Uterus (tissue), 4 donors: ENCODE measurements around the gene BORCS8. TPM values are rescaled to one million over a fixed set of nuclear protein-coding genes. Genes with fewer than 3 reads are reported as not detected.

Experiments used
- DNase-seq, 2 donors: peaks; one replicate each; pipeline ENCODE4 v3.0.0-alpha.2; 2019 to 2020
- H3K27ac ChIP-seq, 2 donors: fragments of 200-600 bp; sonication (generic); 1 replicate in 1 of 2; 2 replicates in 1 of 2; pipeline ENCODE4 v1.5.1; 2016 to 2018
- H3K27me3 ChIP-seq, 2 donors: fragments of 200-600 bp; sonication (generic); one replicate each; pipeline ENCODE4 v1.5.1; 2018 to 2019; ENCODE audit warnings: control low read depth in 1 of 2
- H3K36me3 ChIP-seq, 2 donors: fragments of 200-600 bp; sonication (generic); one replicate each; pipeline ENCODE4 v1.5.1; 2019; ENCODE audit warnings: control low read depth in 1 of 2
- H3K4me1 ChIP-seq, 2 donors: fragments of 200-600 bp; sonication (generic); one replicate each; pipeline ENCODE4 v1.5.1; 2018 to 2019; ENCODE audit warnings: control low read depth in 1 of 2
- H3K4me3 ChIP-seq, 2 donors: fragments of 200-600 bp; sonication (generic); 1 replicate in 1 of 2; 2 replicates in 1 of 2; pipeline ENCODE4 v1.5.1; 2018 to 2019; ENCODE audit warnings: mild to moderate bottlenecking in 1 of 2
- H3K9me3 ChIP-seq, 2 donors: fragments of 200-600 bp; sonication (generic); one replicate each; pipeline ENCODE4 v1.5.1; 2019; ENCODE audit warnings: control low read depth in 1 of 2
- POLR2A ChIP-seq, 2 donors: fragments of 450-650 bp; IDR thresholded peaks; one replicate each; pipeline ENCODE4 v1.6.1; 2016; ENCODE audit warnings: antibody characterized with exemption in 2 of 2, mild to moderate bottlenecking in 1 of 2, moderate library complexity in 1 of 2
- intact Hi-C: fragments of 100-400 bp; cut with DNase I; formaldehyde crosslinking; loops from one replicate; pipeline ENCODE4 v1.15.1; 2023; ENCODE audit warnings: low total_unique reads
- total RNA-seq, 4 donors: library from RNA; depleted of rRNA in 3 of 4; stranded (reverse); fragments of >200 nt in 3 of 4; gene quantifications; one replicate each; pipeline versions ENCODE4 v1.1.0 to v1.2.4, GENCODE V29; 2014 to 2023
- TF ChIP-seq, protein P1 (sequence below), 4 experiments: fragments of 200-600 bp in 2 of 4; fragments of 450-650 bp in 2 of 4; sonication (generic) in 2 of 4; IDR thresholded peaks; one replicate each; pipeline ENCODE4 v1.5.1; 2016 to 2019; ENCODE audit warnings: antibody characterized with exemption in 4 of 4, mild to moderate bottlenecking in 2 of 4, moderate library complexity in 1 of 4
- donor health status: DM: yes; HTN: yes; CAD: no.

The BORCS8 gene
- total RNA-seq, 4 donors from 2014 or later = 0.26 to 28.4 (median 4.0) TPM; not detected in 1

DNA sequence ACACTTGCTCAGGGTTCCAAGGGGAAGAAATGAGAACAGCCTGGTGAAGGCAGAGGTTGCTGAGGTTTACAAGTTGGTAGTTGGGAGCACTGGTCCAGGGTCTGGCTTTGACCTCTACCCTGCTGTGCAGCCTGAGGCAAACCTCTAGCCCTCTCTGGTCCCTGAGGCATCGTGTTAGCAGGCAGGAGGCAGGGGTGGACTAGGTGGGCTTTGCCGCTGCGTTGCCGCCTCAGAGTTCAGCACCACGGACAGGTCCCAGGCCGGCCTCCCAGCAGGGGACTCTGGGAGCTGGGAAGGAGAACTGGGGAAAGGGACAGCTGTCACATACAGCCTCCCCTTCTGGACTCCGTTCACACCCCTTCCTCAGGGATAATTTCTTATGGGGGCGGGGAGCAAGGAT is 22.9 kb upstream of the BORCS8 start:
- Histone ChIP-seq H3K27ac (no peak overlapping the region), H3K4me3 (no peak overlapping the region), H3K9me3 (no peaks in the 10 kb centered on the region), H3K27me3 (peaks cover 0 to 21% of the 10 kb centered on the region in 2 donors), H3K4me1 (no peaks in the 10 kb centered on the region), H3K36me3 (no peaks in the 10 kb centered on the region)
- no peak for DNase-seq
- no peak for TF ChIP-seq POLR2A (IDR thresholded peaks at IDR 0.05)
- TF ChIP-seq, protein P1, sequence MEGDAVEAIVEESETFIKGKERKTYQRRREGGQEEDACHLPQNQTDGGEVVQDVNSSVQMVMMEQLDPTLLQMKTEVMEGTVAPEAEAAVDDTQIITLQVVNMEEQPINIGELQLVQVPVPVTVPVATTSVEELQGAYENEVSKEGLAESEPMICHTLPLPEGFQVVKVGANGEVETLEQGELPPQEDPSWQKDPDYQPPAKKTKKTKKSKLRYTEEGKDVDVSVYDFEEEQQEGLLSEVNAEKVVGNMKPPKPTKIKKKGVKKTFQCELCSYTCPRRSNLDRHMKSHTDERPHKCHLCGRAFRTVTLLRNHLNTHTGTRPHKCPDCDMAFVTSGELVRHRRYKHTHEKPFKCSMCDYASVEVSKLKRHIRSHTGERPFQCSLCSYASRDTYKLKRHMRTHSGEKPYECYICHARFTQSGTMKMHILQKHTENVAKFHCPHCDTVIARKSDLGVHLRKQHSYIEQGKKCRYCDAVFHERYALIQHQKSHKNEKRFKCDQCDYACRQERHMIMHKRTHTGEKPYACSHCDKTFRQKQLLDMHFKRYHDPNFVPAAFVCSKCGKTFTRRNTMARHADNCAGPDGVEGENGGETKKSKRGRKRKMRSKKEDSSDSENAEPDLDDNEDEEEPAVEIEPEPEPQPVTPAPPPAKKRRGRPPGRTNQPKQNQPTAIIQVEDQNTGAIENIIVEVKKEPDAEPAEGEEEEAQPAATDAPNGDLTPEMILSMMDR (IDR thresholded peaks at IDR 0.05) = no peak
- intact Hi-C loops = no loop called here

DNA sequence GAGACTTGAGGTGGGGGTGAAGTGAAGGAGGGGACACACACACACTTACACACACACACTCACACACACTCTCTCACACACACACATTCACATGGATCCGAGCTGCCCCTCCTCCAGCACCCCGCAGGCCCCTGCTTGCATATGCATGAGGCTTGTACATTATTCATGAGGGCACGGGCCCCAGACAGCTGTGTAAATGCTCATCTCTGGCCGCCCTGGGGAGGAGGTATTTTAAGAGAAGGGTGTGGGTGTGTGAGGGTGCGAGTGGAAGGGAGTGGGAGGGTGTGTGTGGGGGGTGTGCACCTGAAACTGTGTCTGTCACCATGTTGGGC is 22.2 kb upstream of the BORCS8 start:
- Histone ChIP-seq H3K36me3 (no peaks in the 10 kb centered on the region), H3K27ac (no peak overlapping the region), H3K27me3 (peaks cover 0 to 21% of the 10 kb centered on the region in 2 donors), H3K4me3 (no peak overlapping the region), H3K9me3 (no peaks in the 10 kb centered on the region), H3K4me1 (no peaks in the 10 kb centered on the region)
- TF ChIP-seq, protein P1 (IDR thresholded peaks at IDR 0.05) = no peak
- no peak for TF ChIP-seq POLR2A (IDR thresholded peaks at IDR 0.05)
- DNase-seq = no peak
- intact Hi-C loops = no loop called here

DNA sequence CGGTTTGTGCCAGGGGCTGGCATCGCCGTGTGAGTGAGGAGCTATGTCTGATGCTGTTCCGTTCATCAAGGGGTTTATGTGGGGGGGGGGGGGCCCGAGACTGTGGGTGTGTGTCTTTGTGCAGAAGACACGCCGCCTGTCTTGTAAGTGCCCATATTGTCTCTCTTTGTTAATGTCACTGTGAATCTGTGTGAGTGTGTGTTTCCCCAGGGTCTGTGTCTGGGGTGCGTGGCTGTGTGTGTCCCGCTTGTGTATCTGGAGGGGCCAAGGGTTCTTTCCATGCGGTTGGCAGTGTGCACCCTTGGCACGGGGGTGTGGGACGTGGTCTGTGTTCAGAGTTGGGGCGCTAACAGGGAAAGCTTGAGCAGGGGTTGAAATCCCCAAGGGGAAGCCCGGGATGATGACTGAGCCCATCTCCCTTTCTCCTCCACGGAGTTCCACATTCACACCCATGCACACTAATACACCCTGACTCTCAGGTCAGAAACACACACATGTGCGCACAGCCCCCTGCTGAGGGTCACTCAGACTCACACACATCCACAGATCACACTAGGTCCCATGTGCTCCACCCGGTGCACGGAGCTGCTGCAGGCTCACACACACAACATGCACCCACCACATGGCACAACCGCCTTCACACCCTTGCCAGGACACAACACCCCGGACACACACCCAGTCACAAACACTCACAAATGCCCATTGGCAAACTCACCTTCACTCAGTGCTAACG is 21.6 kb upstream of the BORCS8 start:
- H3K4me3 ChIP-seq = no peak overlapping the region
- TF ChIP-seq, protein P1 (IDR thresholded peaks at IDR 0.05) = no peak
- TF ChIP-seq POLR2A (IDR thresholded peaks at IDR 0.05) = no peak
- peaks cover 0 to 21% of the 10 kb centered on the region in 2 donors for H3K27me3 ChIP-seq
- no peaks in the 10 kb centered on the region for H3K4me1 ChIP-seq
- DNase-seq = no peak
- H3K36me3 ChIP-seq = no peaks in the 10 kb centered on the region
- intact Hi-C loops = no loop called here
- no peak overlapping the region for H3K27ac ChIP-seq
- H3K9me3 ChIP-seq = no peaks in the 10 kb centered on the region

DNA sequence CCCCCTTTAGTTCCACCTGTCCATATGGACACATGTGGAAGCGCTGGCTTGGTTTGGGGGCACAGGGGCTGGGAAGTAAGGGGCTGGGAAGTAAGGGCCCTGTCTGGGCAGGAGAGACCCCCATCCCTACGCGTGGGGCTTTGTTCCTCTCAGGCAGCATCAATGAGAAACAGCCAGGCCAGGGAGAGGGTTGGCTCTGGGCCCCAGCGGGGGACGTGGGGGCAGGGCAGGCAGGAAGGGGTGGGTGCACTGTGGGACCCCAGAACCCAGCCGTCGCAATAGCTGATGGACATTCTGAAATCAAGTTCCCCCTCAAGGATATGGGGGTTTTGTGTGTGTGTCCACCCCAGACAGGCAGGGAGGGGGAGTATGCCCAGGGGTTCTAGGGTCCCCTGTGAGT is 21.0 kb upstream of the BORCS8 start:
- DNase-seq = no peak
- intact Hi-C loops = no loop called here
- no peak overlapping the region for H3K27ac ChIP-seq
- H3K9me3 ChIP-seq = no peaks in the 10 kb centered on the region
- no peak overlapping the region for H3K4me3 ChIP-seq
- TF ChIP-seq, protein P1 (IDR thresholded peaks at IDR 0.05) = no peak
- TF ChIP-seq POLR2A (IDR thresholded peaks at IDR 0.05) = no peak
- H3K27me3 ChIP-seq = peaks cover 0 to 21% of the 10 kb centered on the region in 2 donors
- H3K4me1 ChIP-seq = no peaks in the 10 kb centered on the region
- H3K36me3 ChIP-seq = no peaks in the 10 kb centered on the region

DNA sequence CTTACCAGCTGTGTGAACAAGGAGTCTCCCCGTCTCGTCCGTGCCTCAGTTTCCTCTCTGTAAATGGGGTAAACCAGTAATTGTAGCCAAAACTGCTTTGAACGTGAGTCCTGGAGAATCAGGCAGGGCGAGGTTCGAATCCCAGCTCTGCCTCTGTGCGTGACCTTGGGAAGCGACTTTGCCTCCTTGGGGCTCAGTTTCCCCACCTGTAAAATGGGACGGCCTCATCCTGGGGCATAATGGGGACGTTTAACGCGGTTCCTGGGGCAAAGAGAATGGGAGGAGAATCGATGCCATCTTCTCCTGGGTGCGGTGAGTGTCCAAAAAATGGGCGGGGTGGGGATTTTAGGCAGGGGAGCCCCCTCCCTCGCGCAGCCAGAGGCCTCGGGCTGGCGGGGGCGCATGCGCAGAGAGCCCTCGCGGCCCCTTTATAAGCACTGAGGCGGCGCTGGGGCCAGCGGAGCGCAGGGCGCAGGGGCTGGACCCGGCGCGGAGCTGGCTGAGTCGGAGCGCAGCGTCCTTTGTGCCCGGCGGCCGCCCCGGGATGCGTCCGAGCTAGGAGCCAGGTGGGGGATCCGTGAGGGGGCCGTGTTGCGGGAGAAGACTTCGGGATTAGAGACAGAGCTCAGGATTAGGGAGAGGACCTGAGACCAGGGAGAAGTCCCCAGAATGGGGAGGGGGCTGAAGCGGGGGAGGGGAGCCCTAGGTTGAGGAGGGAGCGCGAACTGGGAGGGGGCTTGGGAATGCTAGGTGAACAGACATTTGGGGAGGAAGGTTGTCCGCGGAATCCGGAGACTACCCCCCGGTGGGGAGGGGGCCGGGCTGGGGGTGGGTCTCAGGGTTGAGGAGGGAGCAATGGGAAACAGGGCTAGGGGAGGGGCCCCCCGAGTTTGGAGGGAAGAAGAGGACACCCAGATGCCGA is 19.8 kb upstream of the BORCS8 start, which contains the start of gene NCAN:
Gene NCAN, plus strand, starts transcription at position 460 of the 922 bp plus-strand sequence. CDS start 4,996 bp downstream, outside the sequence.
- intact Hi-C loops = no loop called here
- TF ChIP-seq, protein P1 (IDR thresholded peaks at IDR 0.05) = no peak
- TF ChIP-seq POLR2A (IDR thresholded peaks at IDR 0.05) = no peak

More for the DNA sequence above, 19.8 kb upstream of the BORCS8 start, which contains the start of gene NCAN:
- Histone ChIP-seq H3K4me1 (no peaks in the 10 kb centered on the region), H3K27ac (no peak within 1 kb of the TSS), H3K9me3 (no peaks in the 10 kb centered on the region), H3K4me3 (no peak within 1 kb of the TSS), H3K27me3 (peaks cover 0 to 21% of the 10 kb centered on the region in 2 donors), H3K36me3 (no peaks in the 10 kb centered on the region)
- DNase-seq = no peak
